Stimulated activated CD4-positive, alpha-beta T cell treated with anti-CD3 and anti-CD28 coated beads, Interleukin-2, amount 100 ng/mL, for 48 hours (primary cell): Measurements from ENCODE around the gene NUDT6.
"Not testable (repeated sequence)": the region's sequence is repeated elsewhere in the genome, so short reads cannot be mapped to it uniquely, and the experiment has no call there.

ENCODE experiments used
- DNase-seq, 2 donors: peaks; one replicate each; pipeline ENCODE4 v3.0.0-alpha.2; 2020

NUDT6 gene

GRCh38 chr4:122873146-122873545 is 49.3 kb downstream of the NUDT6 start:
- no peak for DNase-seq

- DNase-seq: not testable (repeated sequence)
Measured at GRCh38 chr4:122868235-122868634, 54.2 kb downstream of the NUDT6 start.

- no peak for DNase-seq
Measured at GRCh38 chr4:122865425-122865824, 57.0 kb downstream of the NUDT6 start.

- DNase-seq: no peak
Measured at GRCh38 chr4:122863639-122864038, 58.8 kb downstream of the NUDT6 start.

GRCh38 chr4:122861172-122861943 is 61.0 kb downstream of the NUDT6 start:
- DNase-seq: no peak

- DNase-seq: no peak
Measured at GRCh38 chr4:122858705-122859104, 63.7 kb downstream of the NUDT6 start.

GRCh38 chr4:122857160-122857559 is 65.2 kb downstream of the NUDT6 start:
- DNase-seq: no peak

GRCh38 chr4:122855353-122855890 is 67.0 kb downstream of the NUDT6 start:
- DNase-seq: no peak

GRCh38 chr4:122854447-122855352 is 67.7 kb downstream of the NUDT6 start:
- DNase-seq: no peak

- DNase-seq: no peak
Measured at GRCh38 chr4:122851568-122851967, 70.8 kb downstream of the NUDT6 start.

- DNase-seq: not testable (repeated sequence)
Measured at GRCh38 chr4:122849789-122850188, 72.6 kb downstream of the NUDT6 start.

- DNase-seq: no peak
Measured at GRCh38 chr4:122847931-122848330, 74.5 kb downstream of the NUDT6 start.

- DNase-seq: no peak
Measured at GRCh38 chr4:122845760-122846159, 76.6 kb downstream of the NUDT6 start.

GRCh38 chr4:122845066-122845465 is 77.3 kb downstream of the NUDT6 start:
- DNase-seq: no peak

- DNase-seq: not testable (repeated sequence)
Measured at GRCh38 chr4:122844391-122844790, 78.0 kb downstream of the NUDT6 start.

GRCh38 chr4:122842984-122843531 is 79.3 kb downstream of the NUDT6 start:
- no peak for DNase-seq
